ENCODE data around the gene JMJD7.

DNA sequence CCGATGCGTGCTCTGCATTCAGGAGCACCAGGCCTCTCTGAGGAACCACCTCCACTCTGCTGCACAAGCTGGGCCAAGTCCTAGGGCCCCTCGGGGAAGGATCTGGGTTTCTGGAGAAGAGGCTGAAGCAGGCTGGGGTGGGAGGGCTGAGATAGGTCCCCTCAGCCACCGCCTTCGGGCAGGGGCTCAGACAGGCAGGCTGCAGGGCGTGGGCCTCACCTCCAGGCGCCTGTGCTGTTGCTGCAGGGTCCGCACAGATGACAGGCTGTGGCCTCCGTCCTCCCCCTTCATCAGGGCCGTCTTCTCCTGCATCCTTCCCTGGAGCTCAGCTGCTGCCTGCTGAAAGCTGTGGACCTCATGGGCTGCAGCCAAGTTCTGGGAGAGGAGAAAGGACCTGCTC, 25.9 kb downstream of the JMJD7 start:
- TF ChIP-seq, protein P1, sequence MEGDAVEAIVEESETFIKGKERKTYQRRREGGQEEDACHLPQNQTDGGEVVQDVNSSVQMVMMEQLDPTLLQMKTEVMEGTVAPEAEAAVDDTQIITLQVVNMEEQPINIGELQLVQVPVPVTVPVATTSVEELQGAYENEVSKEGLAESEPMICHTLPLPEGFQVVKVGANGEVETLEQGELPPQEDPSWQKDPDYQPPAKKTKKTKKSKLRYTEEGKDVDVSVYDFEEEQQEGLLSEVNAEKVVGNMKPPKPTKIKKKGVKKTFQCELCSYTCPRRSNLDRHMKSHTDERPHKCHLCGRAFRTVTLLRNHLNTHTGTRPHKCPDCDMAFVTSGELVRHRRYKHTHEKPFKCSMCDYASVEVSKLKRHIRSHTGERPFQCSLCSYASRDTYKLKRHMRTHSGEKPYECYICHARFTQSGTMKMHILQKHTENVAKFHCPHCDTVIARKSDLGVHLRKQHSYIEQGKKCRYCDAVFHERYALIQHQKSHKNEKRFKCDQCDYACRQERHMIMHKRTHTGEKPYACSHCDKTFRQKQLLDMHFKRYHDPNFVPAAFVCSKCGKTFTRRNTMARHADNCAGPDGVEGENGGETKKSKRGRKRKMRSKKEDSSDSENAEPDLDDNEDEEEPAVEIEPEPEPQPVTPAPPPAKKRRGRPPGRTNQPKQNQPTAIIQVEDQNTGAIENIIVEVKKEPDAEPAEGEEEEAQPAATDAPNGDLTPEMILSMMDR (IDR thresholded peaks at IDR 0.05), result no peak
- no peak for TF ChIP-seq POLR2A (IDR thresholded peaks at IDR 0.05)

Measured in uterus (tissue), 2 donors.